GM19468 (cell line): ENCODE data around the gene ERRFI1.

Source experiments
- ATAC-seq: cut with Tn5 transposase; IDR thresholded peaks from one replicate; pipeline ENCODE4 v1.9.1; 2021; ENCODE audit warnings: mild to moderate bottlenecking, moderate library complexity, moderate number of reproducible peaks; ENCODE audit not compliant: unreplicated experiment; ENCODE audit errors: extremely low read depth

ERRFI1 gene

GRCh38 chr1:8006037-8006963 lies 19.8 kb downstream of the ERRFI1 start:
- ATAC-seq = no peak

GRCh38 chr1:8004803-8005573 lies 21.1 kb downstream of the ERRFI1 start:
- ATAC-seq = no peak

GRCh38 chr1:8004113-8004802 lies 21.9 kb downstream of the ERRFI1 start:
- no peak for ATAC-seq

- ATAC-seq = no peak
Observed at GRCh38 chr1:8003438-8004112, 22.5 kb downstream of the ERRFI1 start.

GRCh38 chr1:8002921-8003320 lies 23.2 kb downstream of the ERRFI1 start:
- ATAC-seq = no peak

- ATAC-seq = no peak
Observed at GRCh38 chr1:8002329-8002910, 23.7 kb downstream of the ERRFI1 start.

GRCh38 chr1:7995437-7995836 lies 30.7 kb downstream of the ERRFI1 start:
- no peak for ATAC-seq

GRCh38 chr1:7994827-7995226 lies 31.3 kb downstream of the ERRFI1 start:
- ATAC-seq = no peak

GRCh38 chr1:7993593-7994479 lies 32.3 kb downstream of the ERRFI1 start:
- no peak for ATAC-seq

- ATAC-seq = no peak
Observed at GRCh38 chr1:7992885-7993284, 33.2 kb downstream of the ERRFI1 start.

- no peak for ATAC-seq
Observed at GRCh38 chr1:7991504-7992440, 34.3 kb downstream of the ERRFI1 start.

- no peak for ATAC-seq
Observed at GRCh38 chr1:7989762-7990428, 36.2 kb downstream of the ERRFI1 start.

- no peak for ATAC-seq
Observed at GRCh38 chr1:7988576-7988975, 37.5 kb downstream of the ERRFI1 start.

- ATAC-seq = no peak
Observed at GRCh38 chr1:7987528-7987927, 38.6 kb downstream of the ERRFI1 start.

GRCh38 chr1:7985851-7986612 lies 40.1 kb downstream of the ERRFI1 start:
- no peak for ATAC-seq

- ATAC-seq = no peak
Observed at GRCh38 chr1:7984811-7985210, 41.3 kb downstream of the ERRFI1 start.
